H9 (cell line): ENCODE data around the gene DYRK1A. TPM values are rescaled to one million over a fixed set of nuclear protein-coding genes. Genes with fewer than 3 reads are reported as not detected.

Source experiments
- DNase-seq: peaks from one replicate; pipeline ENCODE4 v3.0.0-alpha.2; 2017
- H2AFZ ChIP-seq: one replicate; pipeline ENCODE4 v1.6.1; 2013; ENCODE audit warnings: mild to moderate bottlenecking, low read length, control low read depth, moderate library complexity
- H2AK5ac ChIP-seq: 2 replicates; pipeline ENCODE4 v1.6.1; 2013; ENCODE audit warnings: low read length, control low read depth, mixed read lengths; ENCODE audit not compliant: insufficient read length
- H2BK120ac ChIP-seq: one replicate; pipeline ENCODE4 v1.6.1; 2013; ENCODE audit warnings: low read depth, mild to moderate bottlenecking, low read length, control low read depth, inconsistent platforms; ENCODE audit not compliant: poor library complexity, severe bottlenecking
- H2BK12ac ChIP-seq: 2 replicates; pipeline ENCODE4 v1.6.1; 2013; ENCODE audit warnings: low read length, control low read depth, mixed read lengths, low read depth; ENCODE audit not compliant: insufficient read length
- H2BK15ac ChIP-seq: 2 replicates; pipeline ENCODE4 v1.6.1; 2013; ENCODE audit warnings: low read depth, low read length, control low read depth
- H2BK20ac ChIP-seq: one replicate; pipeline ENCODE4 v1.6.1; 2013; ENCODE audit warnings: low read depth, mild to moderate bottlenecking, low read length, control low read depth, inconsistent platforms; ENCODE audit not compliant: poor library complexity, severe bottlenecking
- H2BK5ac ChIP-seq: 2 replicates; pipeline ENCODE4 v1.6.1; 2013; ENCODE audit warnings: low read length, control low read depth, mixed read lengths; ENCODE audit not compliant: insufficient read length
- H3K14ac ChIP-seq: 2 replicates; pipeline ENCODE4 v1.6.1; 2013; ENCODE audit warnings: low read length, control low read depth; ENCODE audit not compliant: insufficient read depth
- H3K18ac ChIP-seq: 2 replicates; pipeline ENCODE4 v1.6.1; 2013; ENCODE audit warnings: low read depth, mild to moderate bottlenecking, mixed read lengths, low read length, control low read depth; ENCODE audit not compliant: insufficient read length
- H3K23ac ChIP-seq: 2 replicates; pipeline ENCODE4 v1.6.1; 2013; ENCODE audit warnings: low read length, control low read depth, mixed read lengths, low read depth; ENCODE audit not compliant: insufficient read length
- H3K23me2 ChIP-seq: 2 replicates; pipeline ENCODE4 v1.6.1; 2013; ENCODE audit warnings: low read depth, mild to moderate bottlenecking, mixed read lengths, low read length, control low read depth; ENCODE audit not compliant: insufficient read length, poor library complexity, severe bottlenecking
- H3K27ac ChIP-seq: 2 replicates; pipeline ENCODE4 v1.5.1; 2013; ENCODE audit warnings: low read length, control low read depth, mixed read lengths, low read depth; ENCODE audit not compliant: insufficient read length
- H3K27me3 ChIP-seq: 2 replicates; pipeline ENCODE4 v1.6.1; 2013; ENCODE audit warnings: low read length, control low read depth, inconsistent platforms; ENCODE audit not compliant: insufficient read depth
- H3K4ac ChIP-seq: 2 replicates; pipeline ENCODE4 v1.6.1; 2013; ENCODE audit warnings: low read depth, mild to moderate bottlenecking, control low read depth, inconsistent platforms, low read length, moderate library complexity
- H3K4me1 ChIP-seq: 2 replicates; pipeline ENCODE4 v1.6.1; 2013; ENCODE audit warnings: low read length, control low read depth, inconsistent platforms; ENCODE audit not compliant: insufficient read depth
- H3K4me2 ChIP-seq: 2 replicates; pipeline ENCODE4 v1.6.1; 2013; ENCODE audit warnings: low read length, control low read depth, mixed read lengths; ENCODE audit not compliant: insufficient read length, insufficient read depth
- H3K56ac ChIP-seq: 2 replicates; pipeline ENCODE4 v1.6.1; 2013; ENCODE audit warnings: low read depth, mild to moderate bottlenecking, mixed read lengths, low read length, control low read depth; ENCODE audit not compliant: insufficient read length
- H3K79me1 ChIP-seq: 2 replicates; pipeline ENCODE4 v1.6.1; 2013; ENCODE audit warnings: low read depth, mild to moderate bottlenecking, moderate library complexity, low read length, control low read depth, inconsistent platforms; ENCODE audit not compliant: insufficient read depth, poor library complexity, severe bottlenecking
- H3K79me2 ChIP-seq: 2 replicates; pipeline ENCODE4 v1.6.1; 2013; ENCODE audit warnings: low read length, control low read depth, inconsistent platforms; ENCODE audit not compliant: insufficient read depth
- H3K9ac ChIP-seq: 2 replicates; pipeline ENCODE4 v1.6.1; 2013; ENCODE audit warnings: low read length, control low read depth, mixed read lengths; ENCODE audit not compliant: insufficient read length; ENCODE audit errors: extremely low read depth
- H3K9me3 ChIP-seq: one replicate; pipeline ENCODE4 v1.6.1; 2013; ENCODE audit warnings: low read depth, low read length, inconsistent platforms; ENCODE audit not compliant: control insufficient read depth
- H3T11ph ChIP-seq: one replicate; pipeline ENCODE4 v1.6.1; 2013; ENCODE audit warnings: mild to moderate bottlenecking, low read length, control low read depth, inconsistent platforms
- H4K20me1 ChIP-seq: one replicate; pipeline ENCODE4 v1.6.1; 2013; ENCODE audit not compliant: control insufficient read depth, insufficient read length, insufficient read depth
- H4K5ac ChIP-seq: 2 replicates; pipeline ENCODE4 v1.6.1; 2013; ENCODE audit warnings: low read depth, mild to moderate bottlenecking, mixed read lengths, low read length, control low read depth; ENCODE audit not compliant: insufficient read length
- H4K8ac ChIP-seq: replicated peaks from 2 replicates; pipeline ENCODE4 v1.6.1; 2013; ENCODE audit warnings: low read length, control low read depth, mixed read lengths, low read depth; ENCODE audit not compliant: insufficient read length
- H4K91ac ChIP-seq: 2 replicates; pipeline ENCODE4 v1.6.1; 2013; ENCODE audit warnings: low read depth, mild to moderate bottlenecking, moderate library complexity, mixed read lengths, low read length, control low read depth; ENCODE audit not compliant: insufficient read length
- H3K27ac Mint-ChIP-seq, 3 experiments: 2 replicates in 2 of 3; 3 replicates in 1 of 3; pipeline ENCODE4 v1.8.0; 2020 to 2021; ENCODE audit warnings: mixed read lengths in 3 of 3, mild to moderate bottlenecking in 1 of 3, moderate library complexity in 1 of 3
- H3K27me3 Mint-ChIP-seq: 2 replicates; pipeline ENCODE4 v1.8.0; 2021; ENCODE audit warnings: low read depth, mild to moderate bottlenecking, moderate library complexity, mixed read lengths
- H3K36me3 Mint-ChIP-seq, 3 experiments: 2 replicates in 2 of 3; 3 replicates in 1 of 3; pipeline ENCODE4 v1.8.0; 2020 to 2021; ENCODE audit warnings: low read depth in 3 of 3, mixed read lengths in 3 of 3; ENCODE audit not compliant: insufficient read depth in 1 of 3
- H3K4me1 Mint-ChIP-seq, 2 experiments: 2 replicates each; pipeline ENCODE4 v1.8.0; 2020; ENCODE audit warnings: mixed read lengths in 2 of 2
- H3K4me3 Mint-ChIP-seq, 2 experiments: 2 replicates in 1 of 2; 3 replicates in 1 of 2; pipeline ENCODE4 v1.8.0; 2020 to 2021; ENCODE audit warnings: mild to moderate bottlenecking in 2 of 2, mixed read lengths in 2 of 2, moderate library complexity in 1 of 2
- H3K9me3 Mint-ChIP-seq, 2 experiments: 2 replicates in 1 of 2; 3 replicates in 1 of 2; pipeline ENCODE4 v1.8.0; 2020; ENCODE audit warnings: mild to moderate bottlenecking in 2 of 2, mixed read lengths in 2 of 2, moderate library complexity in 1 of 2
- WGBS: extraction: QIAGEN DNeasy Blood & Tissue Kit; methylation state at CpG from one replicate; pipeline ENCODE4 v1.1.7; 2013; ENCODE audit warnings: missing lambda C conversion rate, low lambda C conversion rate, mixed read lengths; ENCODE audit not compliant: insufficient read length; ENCODE audit errors: extremely low coverage; 5-methylcytosine and 5-hydroxymethylcytosine counted together
- total RNA-seq: library from RNA; stranded (reverse); gene quantifications from 2 replicates; pipeline ENCODE4 v1.2.1, GENCODE V29; 2021
- TF ChIP-seq, protein P1 (sequence below): fragments of 200-600 bp; sonication (generic); conservative IDR thresholded peaks from 3 replicates; pipeline ENCODE4 v1.8.0; 2021; ENCODE audit warnings: antibody characterized with exemption, mild to moderate bottlenecking

DYRK1A gene
- total RNA-seq, 1 experiment from 2014 or later, result 73.6 TPM

DNA sequence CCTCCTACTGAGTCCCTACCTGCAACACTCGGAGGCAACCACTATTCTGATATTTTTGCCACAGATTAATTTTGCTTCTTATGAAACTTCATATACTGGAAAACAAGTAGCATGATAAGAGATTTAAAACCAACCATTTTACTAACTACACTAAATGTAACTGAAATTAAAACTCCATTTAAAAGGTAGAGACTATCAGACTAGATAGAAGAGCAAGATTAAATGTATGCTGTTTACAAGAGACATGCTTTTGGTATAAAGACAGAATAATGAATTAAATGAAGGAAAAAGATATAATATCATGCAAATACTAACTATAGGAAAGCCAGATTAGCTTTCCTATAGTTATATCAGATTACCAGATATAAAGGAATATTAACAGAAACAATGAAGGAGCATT, 175.9 kb downstream of the DYRK1A start:
- Histone ChIP-seq H3K4ac (no peak overlapping the region), H3K79me1 (no peaks in the 10 kb centered on the region), H3K27ac (no peak overlapping the region), H4K91ac (no peak overlapping the region), H4K8ac (no peak overlapping the region), H4K5ac (no peak overlapping the region), H3K14ac (no peak overlapping the region), H2AFZ (no peak overlapping the region), H3K56ac (no peak overlapping the region), H3K9me3 (no peaks in the 10 kb centered on the region), H2BK5ac (no peak overlapping the region), H2BK15ac (no peak overlapping the region), H3K9ac (no peak overlapping the region), H3T11ph (no peak overlapping the region), H2AK5ac (no peak overlapping the region), H4K20me1 (no peaks in the 10 kb centered on the region), H2BK20ac (no peak overlapping the region), H3K4me1 (no peaks in the 10 kb centered on the region; the same call in 1 of the 2 replicates), H3K23me2 (no peaks in the 10 kb centered on the region), H2BK12ac (no peak overlapping the region), H3K18ac (no peak overlapping the region), H3K23ac (no peak overlapping the region), H2BK120ac (no peak overlapping the region), H3K27me3 (no peaks in the 10 kb centered on the region), H3K4me2 (no peak overlapping the region), H3K79me2 (no peaks in the 10 kb centered on the region)
- WGBS, result no CpG with 5 or more reads among the region's 1 CpG
- no peak for DNase-seq
- TF ChIP-seq, protein P1, sequence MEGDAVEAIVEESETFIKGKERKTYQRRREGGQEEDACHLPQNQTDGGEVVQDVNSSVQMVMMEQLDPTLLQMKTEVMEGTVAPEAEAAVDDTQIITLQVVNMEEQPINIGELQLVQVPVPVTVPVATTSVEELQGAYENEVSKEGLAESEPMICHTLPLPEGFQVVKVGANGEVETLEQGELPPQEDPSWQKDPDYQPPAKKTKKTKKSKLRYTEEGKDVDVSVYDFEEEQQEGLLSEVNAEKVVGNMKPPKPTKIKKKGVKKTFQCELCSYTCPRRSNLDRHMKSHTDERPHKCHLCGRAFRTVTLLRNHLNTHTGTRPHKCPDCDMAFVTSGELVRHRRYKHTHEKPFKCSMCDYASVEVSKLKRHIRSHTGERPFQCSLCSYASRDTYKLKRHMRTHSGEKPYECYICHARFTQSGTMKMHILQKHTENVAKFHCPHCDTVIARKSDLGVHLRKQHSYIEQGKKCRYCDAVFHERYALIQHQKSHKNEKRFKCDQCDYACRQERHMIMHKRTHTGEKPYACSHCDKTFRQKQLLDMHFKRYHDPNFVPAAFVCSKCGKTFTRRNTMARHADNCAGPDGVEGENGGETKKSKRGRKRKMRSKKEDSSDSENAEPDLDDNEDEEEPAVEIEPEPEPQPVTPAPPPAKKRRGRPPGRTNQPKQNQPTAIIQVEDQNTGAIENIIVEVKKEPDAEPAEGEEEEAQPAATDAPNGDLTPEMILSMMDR, result no peak
- H3K9me3 Mint-ChIP-seq, result peaks cover 0 to 3% of the 10 kb centered on the region in 2 experiments
- H3K36me3 Mint-ChIP-seq, result no peaks in the 10 kb centered on the region; a peak in 2 of 7 replicates
- peaks cover 0 to 3% of the 10 kb centered on the region in 2 experiments; a peak in 1 of 4 replicates for H3K4me1 Mint-ChIP-seq
- H3K27ac Mint-ChIP-seq, result no peak overlapping the region
- no peak overlapping the region for H3K4me3 Mint-ChIP-seq
- H3K27me3 Mint-ChIP-seq, result no peaks in the 10 kb centered on the region
